Measurements from ENCODE around the gene LIN9.
"Not testable (repeated sequence)": the region's sequence is repeated elsewhere in the genome, so short reads cannot be mapped to it uniquely, and the experiment has no call there.

Gene LIN9

GRCh38 chr1:226210571-226211176 is 98.3 kb downstream of the LIN9 start:
- DNase-seq, result no peak

GRCh38 chr1:226209307-226210059 is 99.5 kb downstream of the LIN9 start:
- DNase-seq, result peak; percentile 37

GRCh38 chr1:226207048-226207447 is 101.9 kb downstream of the LIN9 start:
- no peak for DNase-seq

GRCh38 chr1:226204198-226204597 is 104.8 kb downstream of the LIN9 start:
- DNase-seq, result no peak

- no peak for DNase-seq
These were observed 105.3 kb downstream of the LIN9 start for GRCh38 chr1:226203655-226204054.

GRCh38 chr1:226203240-226203639 is 105.7 kb downstream of the LIN9 start:
- DNase-seq, result no peak

GRCh38 chr1:226202666-226203065 is 106.3 kb downstream of the LIN9 start:
- DNase-seq, result not testable (repeated sequence)

GRCh38 chr1:226202246-226202645 is 106.7 kb downstream of the LIN9 start:
- DNase-seq, result no peak

- no peak for DNase-seq
These were observed 107.9 kb downstream of the LIN9 start for GRCh38 chr1:226201029-226201593.

GRCh38 chr1:226199971-226200370 is 109.0 kb downstream of the LIN9 start:
- no peak for DNase-seq

GRCh38 chr1:226195144-226195543 is 113.8 kb downstream of the LIN9 start:
- DNase-seq, result peak; percentile 25

GRCh38 chr1:226187380-226187779 is 121.6 kb downstream of the LIN9 start:
- DNase-seq, result no peak

GRCh38 chr1:226187019-226187322 is 122.0 kb downstream of the LIN9 start:
- DNase-seq, result no peak

GRCh38 chr1:226186124-226187018 is 122.6 kb downstream of the LIN9 start, which contains the start of gene ACBD3:
Gene ACBD3 (minus strand): TSS chr1:226186741. CDS start chr1:226186675, 66 bp downstream.
- DNase-seq, result peak; percentile 75

GRCh38 chr1:226185141-226186036 is 123.6 kb downstream of the LIN9 start:
- DNase-seq, result no peak

GRCh38 chr1:226181996-226182714 is 126.8 kb downstream of the LIN9 start:
- DNase-seq, result no peak
